ENCODE results near the gene ZNF606.

Gene ZNF606

GRCh38 chr19:57934820-57935665, 67.6 kb downstream of the ZNF606 start, which contains the start of gene ZNF418:
ZNF418 (minus strand) TSS chr19:57935402; CDS start chr19:57933822, 1,580 bp downstream.
- DNase-seq (ENCODE audit: low read depth in 2 of 2) = peak; percentile 11 to 16

GRCh38 chr19:57927587-57927986, 75.0 kb downstream of the ZNF606 start:
- DNase-seq (ENCODE audit: low read depth in 2 of 2) = no peak

Data from stimulated activated CD8-positive, alpha-beta memory T cell treated with anti-CD3 and anti-CD28 coated beads, Interleukin-7, amount 100 ng/mL, for 4 hours (primary cell).